Transverse colon (tissue), 4 donors: Measurements from ENCODE around the gene BCAR3.
A peak's percentile ranks its signal among the peaks of the same experiment; 100 is the strongest.

Source experiments
- POLR2A ChIP-seq: fragments of 450-650 bp; IDR thresholded peaks from one replicate; pipeline ENCODE4 v1.6.1; 2016; ENCODE audit warnings: antibody characterized with exemption, mild to moderate bottlenecking, moderate library complexity
- POLR2AphosphoS5 ChIP-seq, 3 donors: sonication (generic); formaldehyde crosslinking; IDR thresholded peaks; one replicate each; pipeline ENCODE4 v1.6.1; 2016; ENCODE audit warnings: antibody characterized with exemption in 3 of 3
- TF ChIP-seq, protein P1 (sequence below), 5 experiments: fragments of 200-600 bp in 3 of 5; fragments of 450-650 bp in 2 of 5; sonication (generic) in 3 of 5; IDR thresholded peaks; 1 replicate in 2 of 5; 2 replicates in 3 of 5; pipeline ENCODE4 v1.5.1; 2016 to 2017; ENCODE audit warnings: antibody characterized with exemption in 5 of 5, inconsistent platforms in 3 of 5, mild to moderate bottlenecking in 2 of 5, moderate library complexity in 1 of 5

DNA sequence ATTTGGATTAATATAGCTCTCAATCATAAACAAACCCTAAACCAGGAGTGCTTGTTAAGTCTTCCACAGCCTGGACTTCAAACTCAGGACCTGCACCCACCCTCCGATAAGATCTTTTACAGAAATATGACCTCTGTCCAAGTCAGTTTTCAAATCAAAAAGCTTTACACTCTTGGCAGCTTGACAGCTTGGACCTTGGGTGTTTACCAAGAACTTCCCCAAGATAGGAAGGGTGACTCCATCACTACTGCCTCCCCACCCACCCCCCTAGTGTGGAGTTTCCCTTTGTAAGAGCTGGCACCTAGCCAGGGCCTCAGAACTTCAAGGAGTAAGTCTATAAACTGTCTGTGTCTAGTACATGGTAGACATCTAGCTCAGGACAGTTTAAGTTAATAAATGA, 9.6 kb downstream of the BCAR3 start:
- TF ChIP-seq, protein P1, sequence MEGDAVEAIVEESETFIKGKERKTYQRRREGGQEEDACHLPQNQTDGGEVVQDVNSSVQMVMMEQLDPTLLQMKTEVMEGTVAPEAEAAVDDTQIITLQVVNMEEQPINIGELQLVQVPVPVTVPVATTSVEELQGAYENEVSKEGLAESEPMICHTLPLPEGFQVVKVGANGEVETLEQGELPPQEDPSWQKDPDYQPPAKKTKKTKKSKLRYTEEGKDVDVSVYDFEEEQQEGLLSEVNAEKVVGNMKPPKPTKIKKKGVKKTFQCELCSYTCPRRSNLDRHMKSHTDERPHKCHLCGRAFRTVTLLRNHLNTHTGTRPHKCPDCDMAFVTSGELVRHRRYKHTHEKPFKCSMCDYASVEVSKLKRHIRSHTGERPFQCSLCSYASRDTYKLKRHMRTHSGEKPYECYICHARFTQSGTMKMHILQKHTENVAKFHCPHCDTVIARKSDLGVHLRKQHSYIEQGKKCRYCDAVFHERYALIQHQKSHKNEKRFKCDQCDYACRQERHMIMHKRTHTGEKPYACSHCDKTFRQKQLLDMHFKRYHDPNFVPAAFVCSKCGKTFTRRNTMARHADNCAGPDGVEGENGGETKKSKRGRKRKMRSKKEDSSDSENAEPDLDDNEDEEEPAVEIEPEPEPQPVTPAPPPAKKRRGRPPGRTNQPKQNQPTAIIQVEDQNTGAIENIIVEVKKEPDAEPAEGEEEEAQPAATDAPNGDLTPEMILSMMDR (IDR thresholded peaks at IDR 0.05) = no peak
- TF ChIP-seq POLR2A = no peak
- peak in 1 of 3 donors; percentile 13 for TF ChIP-seq POLR2AphosphoS5 (IDR thresholded peaks at IDR 0.05)
